Esophagus squamous epithelium (tissue), 4 donors: Measurements from ENCODE around the gene ACOT9.

ENCODE experiments used
- CTCF ChIP-seq, 6 experiments: fragments of 450-650 bp in 4 of 6; fragments of 200-600 bp in 2 of 6; sonication (generic) in 2 of 6; IDR thresholded peaks; one replicate each; pipeline ENCODE4 v1.5.1; 2016 to 2019; ENCODE audit warnings: antibody characterized with exemption in 6 of 6, mild to moderate bottlenecking in 4 of 6, moderate library complexity in 4 of 6
- POLR2A ChIP-seq, 4 donors: fragments of 450-650 bp; IDR thresholded peaks; one replicate each; pipeline ENCODE4 v1.6.1; 2017; ENCODE audit warnings: antibody characterized with exemption in 4 of 4, mild to moderate bottlenecking in 4 of 4, moderate library complexity in 3 of 4

GRCh38 chrX:23668335-23668734 lies 74.7 kb downstream of the ACOT9 start:
- no peak for TF ChIP-seq CTCF (IDR thresholded peaks at IDR 0.05)
- TF ChIP-seq POLR2A (IDR thresholded peaks at IDR 0.05): no peak
